Measurements from ENCODE around the gene OR12D3. TPM values are rescaled to one million over a fixed set of nuclear protein-coding genes. Genes with fewer than 3 reads are reported as not detected.

OR12D3 gene
- total and polyA plus RNA-seq, 12 donors: not detected

GRCh38 chr6:29414588-29414987 is 39.5 kb upstream of the OR12D3 start, which contains the start of gene OR12D1:
Gene OR12D1 (plus strand): TSS chr6:29414928.
- Histone ChIP-seq H3K4me3 (no peak within 1 kb of the TSS), H3K36me3 (replicated peaks in 1 of 2) (no peaks in the 10 kb centered on the region), H3K27ac (no peak within 1 kb of the TSS), H3K4me1 (replicated peaks in 1 of 2) (no peaks in the 10 kb centered on the region), H3K27me3 (no peaks in the 10 kb centered on the region), H3K9me3 (replicated peaks in 1 of 3) (no peaks in the 10 kb centered on the region)
- TF ChIP-seq, protein P1, sequence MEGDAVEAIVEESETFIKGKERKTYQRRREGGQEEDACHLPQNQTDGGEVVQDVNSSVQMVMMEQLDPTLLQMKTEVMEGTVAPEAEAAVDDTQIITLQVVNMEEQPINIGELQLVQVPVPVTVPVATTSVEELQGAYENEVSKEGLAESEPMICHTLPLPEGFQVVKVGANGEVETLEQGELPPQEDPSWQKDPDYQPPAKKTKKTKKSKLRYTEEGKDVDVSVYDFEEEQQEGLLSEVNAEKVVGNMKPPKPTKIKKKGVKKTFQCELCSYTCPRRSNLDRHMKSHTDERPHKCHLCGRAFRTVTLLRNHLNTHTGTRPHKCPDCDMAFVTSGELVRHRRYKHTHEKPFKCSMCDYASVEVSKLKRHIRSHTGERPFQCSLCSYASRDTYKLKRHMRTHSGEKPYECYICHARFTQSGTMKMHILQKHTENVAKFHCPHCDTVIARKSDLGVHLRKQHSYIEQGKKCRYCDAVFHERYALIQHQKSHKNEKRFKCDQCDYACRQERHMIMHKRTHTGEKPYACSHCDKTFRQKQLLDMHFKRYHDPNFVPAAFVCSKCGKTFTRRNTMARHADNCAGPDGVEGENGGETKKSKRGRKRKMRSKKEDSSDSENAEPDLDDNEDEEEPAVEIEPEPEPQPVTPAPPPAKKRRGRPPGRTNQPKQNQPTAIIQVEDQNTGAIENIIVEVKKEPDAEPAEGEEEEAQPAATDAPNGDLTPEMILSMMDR (IDR thresholded peaks at IDR 0.05): no peak
- TF ChIP-seq POLR2A (IDR thresholded peaks at IDR 0.05): no peak
- DNase-seq: no peak
- intact Hi-C loops (cut with DNase I): no loop called here

DNA sequence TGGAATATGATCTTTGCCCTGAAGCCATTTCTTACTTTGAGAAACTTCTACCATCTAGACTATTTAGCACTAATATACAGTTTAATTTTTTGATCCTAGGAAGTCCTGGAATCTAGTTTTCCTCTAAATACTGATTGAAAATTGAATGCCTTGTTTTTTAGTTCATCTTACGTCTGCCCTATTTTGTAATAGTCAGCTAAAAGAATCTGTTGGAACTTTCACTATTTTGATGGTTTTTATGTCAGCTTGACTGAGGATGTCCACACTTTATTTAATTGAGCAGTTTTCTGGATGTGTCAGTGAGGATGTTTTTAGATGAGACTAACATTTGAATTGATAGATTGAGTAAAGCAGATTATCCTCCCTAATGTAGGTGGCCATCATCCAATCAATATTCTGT is 28.7 kb upstream of the OR12D3 start:
- DNase-seq: no peak
- H3K36me3 ChIP-seq (replicated peaks in 1 of 2): no peaks in the 10 kb centered on the region
- TF ChIP-seq POLR2A (IDR thresholded peaks at IDR 0.05): no peak
- TF ChIP-seq, protein P1 (IDR thresholded peaks at IDR 0.05): no peak
- no peaks in the 10 kb centered on the region for H3K4me1 ChIP-seq (replicated peaks in 1 of 2)
- 43 to 86% (median 82%) methylated on average over 1 of the region's 1 CpG for WGBS, 4 donors
- H3K27me3 ChIP-seq: no peaks in the 10 kb centered on the region
- intact Hi-C loops (cut with DNase I): no loop called here
- no peak overlapping the region for H3K4me3 ChIP-seq
- H3K9me3 ChIP-seq (replicated peaks in 1 of 3): no peaks in the 10 kb centered on the region
- H3K27ac ChIP-seq: no peak overlapping the region

- TF ChIP-seq, protein P1 (IDR thresholded peaks at IDR 0.05): no peak
- TF ChIP-seq POLR2A (IDR thresholded peaks at IDR 0.05): no peak
- Histone ChIP-seq H3K36me3 (replicated peaks in 1 of 2) (no peaks in the 10 kb centered on the region), H3K4me3 (no peak overlapping the region), H3K27me3 (no peaks in the 10 kb centered on the region), H3K9me3 (replicated peaks in 1 of 3) (no peaks in the 10 kb centered on the region), H3K27ac (no peak overlapping the region), H3K4me1 (replicated peaks in 1 of 2) (no peaks in the 10 kb centered on the region)
- WGBS, 4 donors: 49 to 77% (median 66%) methylated on average over 2 of the region's 2 CpGs
- no peak for DNase-seq
- intact Hi-C loops (cut with DNase I): no loop called here
These were observed 24.4 kb upstream of the OR12D3 start for GRCh38 chr6:29399525-29399924.

GRCh38 chr6:29395331-29395730 is 20.2 kb upstream of the OR12D3 start, which contains the start of gene OR12D2:
Gene OR12D2 (plus strand): TSS chr6:29395631. CDS start chr6:29396700, 1,069 bp downstream.
- TF ChIP-seq, protein P1 (IDR thresholded peaks at IDR 0.05): no peak
- H3K4me3 ChIP-seq: no peak within 1 kb of the TSS
- no peaks in the 10 kb centered on the region for H3K36me3 ChIP-seq (replicated peaks in 1 of 2)
- intact Hi-C loops (cut with DNase I): no loop called here
- H3K27me3 ChIP-seq: peaks cover 5% of the 10 kb centered on the region
- H3K9me3 ChIP-seq (replicated peaks in 1 of 3): no peaks in the 10 kb centered on the region
- no peak for DNase-seq
- H3K27ac ChIP-seq: no peak within 1 kb of the TSS
- no peaks in the 10 kb centered on the region for H3K4me1 ChIP-seq (replicated peaks in 1 of 2)

All from adrenal gland (tissue), 12 donors.